Stomach smooth muscle (tissue), 2 donors: ENCODE data around the gene WDR81.
"Not testable (repeated sequence)": the region's sequence is repeated elsewhere in the genome, so short reads cannot be mapped to it uniquely, and the experiment has no call there.

Experiments used
- H3K27ac ChIP-seq: one replicate; pipeline ENCODE4 v1.7.0; 2013; ENCODE audit warnings: mild to moderate bottlenecking, low read length, inconsistent platforms
- H3K27me3 ChIP-seq, 2 donors: one replicate each; pipeline ENCODE4 v1.7.0; 2013; ENCODE audit warnings: low read length in 2 of 2; ENCODE audit not compliant: insufficient read depth in 2 of 2, control insufficient read depth in 1 of 2
- H3K36me3 ChIP-seq, 2 donors: one replicate each; pipeline ENCODE4 v1.7.0; 2013; ENCODE audit warnings: low read length in 2 of 2; ENCODE audit not compliant: control insufficient read depth in 2 of 2, insufficient read depth in 2 of 2
- H3K4me1 ChIP-seq: one replicate; pipeline ENCODE4 v1.7.0; 2013; ENCODE audit warnings: low read length; ENCODE audit not compliant: control insufficient read depth, insufficient read depth
- H3K4me3 ChIP-seq, 2 donors: one replicate each; pipeline ENCODE4 v1.7.0; 2013; ENCODE audit warnings: low read length in 2 of 2
- H3K9ac ChIP-seq, 2 donors: one replicate each; pipeline ENCODE4 v1.7.0; 2013; ENCODE audit warnings: low read length in 2 of 2, mild to moderate bottlenecking in 1 of 2
- H3K9me3 ChIP-seq, 2 donors: one replicate each; pipeline ENCODE4 v1.7.0; 2013; ENCODE audit warnings: low read length in 2 of 2; ENCODE audit not compliant: control insufficient read depth in 2 of 2
- donor health status: healthy.
- donor health status: Pancreatic carcinoma.

WDR81 gene

GRCh38 chr17:1699891-1700290 lies 24.6 kb upstream of the WDR81 start:
- not testable (repeated sequence) for H3K4me1 ChIP-seq, H3K27ac ChIP-seq, H3K9me3 ChIP-seq, H3K27me3 ChIP-seq, H3K9ac ChIP-seq, H3K4me3 ChIP-seq, H3K36me3 ChIP-seq

- Histone ChIP-seq H3K36me3 (peaks cover 0 to 2% of the 10 kb centered on the region in 2 donors), H3K27me3 (no peaks in the 10 kb centered on the region), H3K27ac (no peak overlapping the region), H3K4me1 (peaks cover 3% of the 10 kb centered on the region), H3K4me3 (no peak overlapping the region), H3K9ac (no peak overlapping the region), H3K9me3 (no peaks in the 10 kb centered on the region)
These were observed 21.4 kb upstream of the WDR81 start for GRCh38 chr17:1703063-1703462.

DNA sequence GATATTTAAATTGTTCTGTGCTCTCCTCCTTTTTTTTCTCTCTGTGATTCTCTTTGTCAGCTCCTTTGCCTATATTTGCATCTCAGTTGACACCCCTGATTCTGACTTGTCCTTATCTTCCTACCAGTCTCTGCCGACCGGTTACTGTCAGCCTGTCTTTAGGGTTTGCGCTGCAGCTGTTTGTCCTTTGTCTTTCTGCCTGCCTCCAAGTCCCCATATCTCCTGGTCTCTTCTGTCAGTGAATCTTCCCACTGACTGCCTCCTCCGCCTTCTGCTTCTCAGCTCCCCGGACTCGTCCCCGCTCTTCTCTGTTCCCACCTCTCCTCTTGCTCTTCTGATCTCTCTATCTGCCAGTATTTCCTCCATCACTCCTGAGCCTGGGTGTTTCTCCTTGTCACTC lies 19.5 kb upstream of the WDR81 start:
- Histone ChIP-seq H3K9ac (no peak overlapping the region), H3K36me3 (peaks cover 0 to 2% of the 10 kb centered on the region in 2 donors), H3K4me3 (no peak overlapping the region), H3K27ac (no peak overlapping the region), H3K27me3 (no peaks in the 10 kb centered on the region), H3K9me3 (no peaks in the 10 kb centered on the region), H3K4me1 (peaks cover 7% of the 10 kb centered on the region)

DNA sequence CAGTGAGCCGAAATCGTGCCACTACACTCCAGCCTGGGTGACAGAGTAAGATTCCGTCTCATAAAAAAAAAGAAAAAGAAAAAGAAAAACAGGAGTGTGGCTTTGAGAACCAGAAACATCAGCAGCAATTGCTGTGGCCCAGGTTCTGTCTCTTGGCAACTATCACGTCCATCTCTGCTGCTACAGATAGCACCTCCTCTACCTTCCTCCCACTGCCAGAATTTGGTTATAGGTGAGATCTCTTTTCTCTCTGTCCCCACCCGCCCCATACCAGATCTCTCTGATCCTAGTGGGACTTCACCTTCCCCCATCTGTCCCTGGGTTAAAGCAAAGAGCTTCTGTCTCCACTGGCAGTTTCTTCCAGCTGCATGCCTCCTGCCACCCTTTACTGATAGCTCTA lies 17.4 kb upstream of the WDR81 start:
- peaks cover 19% of the 10 kb centered on the region for H3K4me1 ChIP-seq
- no peak overlapping the region for H3K4me3 ChIP-seq
- H3K36me3 ChIP-seq = peaks cover 5 to 9% of the 10 kb centered on the region in 2 donors
- H3K27ac ChIP-seq = no peak overlapping the region
- no peaks in the 10 kb centered on the region for H3K27me3 ChIP-seq
- no peaks in the 10 kb centered on the region for H3K9me3 ChIP-seq
- no peak overlapping the region for H3K9ac ChIP-seq

GRCh38 chr17:1708791-1709346 lies 15.6 kb upstream of the WDR81 start:
- not testable (repeated sequence) for H3K4me3 ChIP-seq, H3K27me3 ChIP-seq, H3K9ac ChIP-seq

GRCh38 chr17:1709403-1709951 lies 15.0 kb upstream of the WDR81 start:
- H3K4me1 ChIP-seq = peaks cover 38% of the 10 kb centered on the region
- no peak overlapping the region for H3K9ac ChIP-seq
- peak overlapping the region; percentile 67 to 78 for H3K4me3 ChIP-seq
- no peak overlapping the region for H3K27ac ChIP-seq
- no peaks in the 10 kb centered on the region for H3K9me3 ChIP-seq
- no peaks in the 10 kb centered on the region for H3K27me3 ChIP-seq
- peaks cover 20 to 27% of the 10 kb centered on the region in 2 donors for H3K36me3 ChIP-seq

More at GRCh38 chr17:1708791-1709346, 15.6 kb upstream of the WDR81 start:
- H3K4me1 ChIP-seq = peaks cover 32% of the 10 kb centered on the region
- not testable (repeated sequence) for H3K27ac ChIP-seq, H3K9me3 ChIP-seq
- H3K36me3 ChIP-seq = peaks cover 20 to 26% of the 10 kb centered on the region in 2 donors

GRCh38 chr17:1709971-1710806 lies 14.3 kb upstream of the WDR81 start, which contains the start of gene TLCD2:
Gene TLCD2 (minus strand): TSS chr17:1710377. CDS start chr17:1710242, 135 bp downstream.
- Histone ChIP-seq H3K36me3 (peaks cover 20 to 27% of the 10 kb centered on the region in 2 donors), H3K9ac (peak within 1 kb of the TSS; percentile 55 to 60), H3K4me1 (peaks cover 44% of the 10 kb centered on the region), H3K9me3 (no peaks in the 10 kb centered on the region), H3K4me3 (peak within 1 kb of the TSS; percentile 67 to 78), H3K27ac (peak within 1 kb of the TSS; percentile 76), H3K27me3 (no peaks in the 10 kb centered on the region)

- Histone ChIP-seq H3K4me3 (peak overlapping the region; percentile 67 to 78), H3K27me3 (no peaks in the 10 kb centered on the region), H3K27ac (peak overlapping the region; percentile 76), H3K9ac (peak overlapping the region; percentile 13 to 55), H3K9me3 (no peaks in the 10 kb centered on the region), H3K4me1 (peaks cover 46% of the 10 kb centered on the region), H3K36me3 (peaks cover 20 to 27% of the 10 kb centered on the region in 2 donors)
These were observed 13.5 kb upstream of the WDR81 start for GRCh38 chr17:1710807-1711553.

DNA sequence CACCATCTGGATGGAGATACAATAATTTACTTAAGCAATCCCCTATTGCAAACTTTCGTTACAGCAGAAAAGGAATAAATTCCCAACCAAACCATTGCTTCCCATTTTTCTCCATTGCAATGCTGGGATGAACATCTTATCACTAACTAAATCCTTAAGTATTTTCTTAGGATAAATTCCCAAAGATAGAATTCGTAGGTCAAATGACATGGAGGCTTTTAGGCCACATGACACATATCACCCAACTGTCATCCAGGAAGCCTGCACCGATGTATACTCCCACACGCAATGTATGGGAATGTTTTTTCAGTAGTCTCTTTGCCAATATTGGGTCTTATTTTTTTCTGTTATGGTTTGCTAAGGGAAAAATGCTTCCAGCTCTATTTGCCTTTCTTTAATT lies 12.7 kb upstream of the WDR81 start:
- H3K4me3 ChIP-seq = no peak overlapping the region
- H3K9ac ChIP-seq = no peak overlapping the region
- H3K4me1 ChIP-seq = peaks cover 46% of the 10 kb centered on the region
- H3K9me3 ChIP-seq = no peaks in the 10 kb centered on the region
- H3K27ac ChIP-seq = no peak overlapping the region
- peaks cover 20 to 27% of the 10 kb centered on the region in 2 donors for H3K36me3 ChIP-seq
- H3K27me3 ChIP-seq = no peaks in the 10 kb centered on the region

DNA sequence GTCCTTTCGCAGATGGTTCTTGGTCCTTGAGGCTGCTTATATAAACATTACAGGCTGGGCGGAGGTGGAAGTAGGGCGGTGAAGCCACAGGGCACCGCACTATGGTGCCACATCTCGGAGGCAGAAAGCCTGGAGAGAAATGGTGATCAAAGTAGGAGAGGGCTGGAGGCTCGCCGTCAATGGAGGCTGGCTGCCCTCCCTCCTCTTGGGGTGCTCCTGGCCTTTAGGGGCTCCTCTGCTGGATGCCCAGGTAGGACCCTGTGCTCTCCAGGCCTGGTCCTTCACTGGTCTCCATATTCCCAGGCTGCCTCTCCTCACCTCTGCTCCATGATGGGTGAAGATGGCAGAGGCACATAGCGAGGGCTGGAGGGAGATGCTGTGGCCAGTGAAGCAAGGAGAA lies 12.2 kb upstream of the WDR81 start:
- Histone ChIP-seq H3K27ac (peak overlapping the region; percentile 98), H3K36me3 (peaks cover 20 to 26% of the 10 kb centered on the region in 2 donors), H3K27me3 (no peaks in the 10 kb centered on the region), H3K4me1 (peaks cover 48% of the 10 kb centered on the region), H3K9ac (no peak overlapping the region), H3K4me3 (no peak overlapping the region), H3K9me3 (no peaks in the 10 kb centered on the region)
